Hypothalamus (tissue), 51 donors: ENCODE data around the gene LTA4H.

Experiments used
- DNase-seq, 51 donors: peaks; one replicate each; lab custom pipeline; 2025; lab: John Stamatoyannopoulos, UW

LTA4H gene

DNA sequence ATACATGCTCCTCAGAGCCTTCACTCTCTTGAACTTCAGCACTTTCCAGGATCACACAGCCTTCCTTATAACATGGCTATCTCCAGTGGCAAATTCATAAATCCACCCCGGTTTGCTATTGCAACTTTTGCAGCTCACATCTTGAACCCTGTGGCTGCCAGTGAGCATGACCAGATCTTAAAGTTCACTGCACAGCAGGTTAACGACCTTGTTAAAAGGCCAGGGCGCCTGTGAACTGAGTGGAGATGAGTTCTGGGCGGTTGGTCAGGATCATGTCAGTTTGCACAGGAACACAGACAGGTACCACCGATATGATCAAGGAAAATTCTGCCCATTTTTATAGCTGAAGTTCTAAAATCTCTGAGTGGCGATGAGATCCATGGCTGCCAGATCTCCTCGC is 24.7 kb upstream of the LTA4H start:
- no peak for DNase-seq

DNA sequence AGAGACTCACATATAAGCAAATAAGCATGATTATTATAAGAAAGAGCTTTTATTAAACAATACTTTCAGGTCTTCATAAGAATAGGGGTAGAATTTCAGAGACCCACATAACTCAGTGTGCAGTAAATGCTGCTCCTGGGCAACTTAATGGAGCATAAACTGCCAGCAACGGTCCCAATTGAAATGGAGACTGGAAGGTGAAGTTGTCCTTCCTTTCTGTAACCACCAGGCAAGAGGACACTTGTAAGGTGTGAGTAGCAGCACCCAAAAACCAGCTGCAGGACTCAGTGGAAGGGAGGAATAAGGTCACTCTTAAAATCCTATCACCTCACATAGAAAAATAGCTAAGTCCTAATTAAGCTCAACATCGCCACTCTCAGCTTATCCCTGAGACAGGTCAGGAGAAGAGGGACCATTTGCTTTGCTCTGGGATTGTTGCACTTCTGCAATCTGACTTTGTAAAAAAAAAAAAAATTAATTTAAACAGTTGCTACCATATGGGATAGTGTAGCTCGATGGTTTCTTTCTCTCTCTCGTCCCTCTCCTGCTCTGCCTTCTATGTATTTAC is 22.7 kb upstream of the LTA4H start:
- DNase-seq, result no peak

DNA sequence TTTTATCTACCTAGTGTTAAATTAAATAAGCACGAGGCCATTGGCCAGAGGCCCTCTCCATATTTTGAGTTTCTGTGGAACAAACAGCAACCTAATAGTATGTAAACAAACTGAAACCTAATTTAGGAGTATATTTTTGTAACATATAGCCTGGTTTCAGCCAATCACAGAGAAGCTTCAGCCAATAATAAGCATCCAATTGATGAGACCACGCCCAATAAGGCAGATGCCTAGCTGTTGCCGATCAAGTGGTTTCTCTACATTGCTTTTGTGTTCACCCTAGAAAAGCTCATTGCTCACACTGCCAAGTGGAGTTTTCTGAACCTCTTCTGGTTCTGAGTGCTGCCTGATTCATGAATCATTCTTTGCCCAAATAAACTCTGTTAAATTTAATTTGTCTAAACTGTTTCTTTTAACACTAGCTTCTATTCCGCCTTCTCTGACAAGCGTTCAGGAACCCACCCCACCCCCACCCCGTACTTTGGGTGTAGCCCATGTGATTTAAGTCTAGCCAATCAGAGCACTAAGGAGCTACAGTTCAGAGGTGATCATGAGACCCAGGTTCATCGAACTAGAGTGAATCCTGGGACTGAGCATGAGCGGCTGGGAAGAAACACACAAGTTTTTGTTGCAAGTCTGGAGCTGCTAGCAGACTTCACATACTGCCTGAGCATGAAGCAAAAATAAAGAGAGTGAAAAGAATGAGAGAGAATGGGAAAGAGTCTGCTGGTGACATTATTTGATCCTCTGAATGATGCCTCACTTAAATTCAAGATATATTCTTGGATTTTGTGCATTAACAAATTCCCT is 21.5 kb upstream of the LTA4H start:
- no peak for DNase-seq

DNA sequence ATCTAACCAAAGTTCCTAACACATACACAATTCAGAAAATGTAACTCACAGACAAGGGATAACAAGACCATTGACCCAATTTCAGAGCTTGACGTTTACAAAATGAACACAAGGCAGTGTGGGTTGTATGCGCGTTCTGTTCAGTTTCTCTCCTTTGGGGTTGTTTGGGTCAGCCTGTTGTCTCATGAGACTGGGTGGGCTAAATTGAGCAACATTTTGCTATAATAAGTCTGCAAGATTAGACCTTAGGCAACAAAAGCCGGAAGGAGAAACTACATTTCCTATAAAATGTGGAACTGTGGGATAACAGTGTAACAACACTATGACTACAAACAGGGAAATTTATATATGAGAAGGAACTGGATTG is 18.8 kb upstream of the LTA4H start:
- DNase-seq, result no peak

DNA sequence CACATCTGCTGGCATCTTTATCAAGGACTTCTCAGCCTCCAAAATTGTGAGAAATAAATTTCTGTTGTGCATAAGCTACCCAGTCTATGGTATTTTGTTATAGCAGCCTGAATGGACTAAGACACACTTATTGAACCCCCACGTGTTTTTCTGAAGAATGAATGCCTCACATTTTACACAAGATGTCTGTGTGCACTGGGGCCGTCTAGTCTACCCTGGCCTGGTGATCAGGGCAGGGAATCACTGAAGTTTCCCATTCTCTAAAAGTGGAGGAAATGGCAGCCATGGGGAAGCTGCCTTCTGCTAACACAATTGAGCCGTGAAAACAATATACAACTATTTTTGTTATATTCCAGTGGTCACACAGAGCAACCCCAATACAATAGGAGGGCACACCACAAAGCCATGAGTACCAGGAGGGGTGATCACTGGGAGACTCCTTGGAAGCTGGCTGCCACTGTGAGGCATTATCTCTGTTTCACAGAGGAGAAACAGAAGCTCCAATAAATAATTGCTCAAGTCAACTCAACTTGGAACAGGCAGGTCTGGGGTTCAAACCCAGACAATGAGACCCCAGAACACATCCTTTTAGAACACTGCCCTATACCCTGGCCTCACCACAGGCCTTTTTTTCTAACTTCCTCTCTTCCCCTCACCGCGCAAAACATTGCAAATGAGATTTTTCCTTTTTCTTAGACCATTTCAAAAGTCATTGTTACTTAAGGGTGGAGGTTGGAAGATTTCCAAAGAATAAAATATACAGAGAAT is 18.3 kb upstream of the LTA4H start:
- DNase-seq, result no peak

DNA sequence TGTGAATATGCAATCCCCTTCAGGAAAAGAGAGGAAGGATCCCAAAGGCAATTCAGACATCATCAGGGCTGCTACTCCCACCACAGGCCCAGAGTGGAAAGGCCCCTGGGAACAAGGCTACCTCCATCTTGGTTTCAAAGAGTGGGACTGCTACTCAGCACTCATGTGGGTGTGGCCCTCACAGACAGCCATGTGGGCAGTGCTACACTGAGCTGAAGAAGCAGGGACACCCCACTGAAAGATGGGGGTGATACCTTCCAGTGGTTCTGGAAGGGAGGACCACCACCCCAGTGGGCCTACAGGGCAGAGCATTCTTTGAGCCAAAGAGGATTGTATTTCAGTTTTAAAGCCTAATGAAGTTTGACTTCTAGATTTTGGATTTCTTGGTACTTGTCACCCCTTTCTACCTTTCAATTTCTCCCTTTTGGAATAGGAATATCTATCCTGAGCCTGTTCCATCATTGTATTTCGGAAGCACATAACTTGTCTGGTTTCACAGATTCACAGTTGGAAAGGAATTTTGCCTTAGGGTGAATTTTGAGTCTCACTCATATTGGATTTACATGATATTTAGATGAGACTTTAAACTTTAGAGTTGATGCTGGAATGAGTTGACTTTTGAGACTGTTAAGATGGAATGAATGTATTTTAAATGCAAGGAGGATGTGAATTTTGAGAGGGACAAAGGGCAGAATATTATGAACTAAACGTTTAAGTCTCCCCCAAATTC is 16.5 kb upstream of the LTA4H start:
- no peak for DNase-seq

DNA sequence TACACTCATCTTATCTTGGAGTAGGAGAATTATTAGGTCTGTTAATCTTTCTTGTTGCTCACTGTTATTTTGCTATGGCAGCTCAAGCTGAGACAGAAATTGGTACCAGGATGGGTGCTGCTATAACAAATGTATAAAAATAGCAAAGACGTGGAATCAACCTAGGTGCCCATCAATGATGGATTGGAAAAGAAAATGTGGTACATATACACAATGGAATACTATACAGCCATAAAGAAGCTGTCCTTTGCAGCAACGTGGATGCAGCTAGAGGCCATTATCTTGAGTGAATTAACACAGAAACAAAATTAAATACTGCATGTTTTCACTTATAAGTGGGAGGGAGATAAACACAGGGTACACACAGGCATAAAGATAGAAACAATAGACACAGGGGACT is 14.8 kb upstream of the LTA4H start:
- DNase-seq, result no peak

DNA sequence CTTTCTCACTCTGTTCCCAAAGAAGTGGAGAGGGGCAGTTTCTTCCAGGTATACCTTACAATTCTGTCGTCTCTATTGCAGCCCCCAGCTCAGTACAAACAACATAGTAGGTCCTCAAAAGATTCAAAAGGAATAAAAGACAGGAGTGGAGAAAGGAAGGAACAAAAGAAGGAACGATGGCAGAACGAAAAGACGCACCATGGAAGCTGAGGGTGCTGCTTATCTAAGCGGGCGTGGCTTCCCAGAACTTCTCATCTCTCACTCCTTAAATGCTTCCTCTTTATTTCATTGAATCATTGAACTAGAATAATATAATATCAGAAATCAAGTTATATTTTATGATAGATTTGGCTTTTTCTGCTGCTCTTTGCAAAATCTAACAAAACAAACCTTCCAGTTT is 13.7 kb upstream of the LTA4H start:
- DNase-seq, result no peak

DNA sequence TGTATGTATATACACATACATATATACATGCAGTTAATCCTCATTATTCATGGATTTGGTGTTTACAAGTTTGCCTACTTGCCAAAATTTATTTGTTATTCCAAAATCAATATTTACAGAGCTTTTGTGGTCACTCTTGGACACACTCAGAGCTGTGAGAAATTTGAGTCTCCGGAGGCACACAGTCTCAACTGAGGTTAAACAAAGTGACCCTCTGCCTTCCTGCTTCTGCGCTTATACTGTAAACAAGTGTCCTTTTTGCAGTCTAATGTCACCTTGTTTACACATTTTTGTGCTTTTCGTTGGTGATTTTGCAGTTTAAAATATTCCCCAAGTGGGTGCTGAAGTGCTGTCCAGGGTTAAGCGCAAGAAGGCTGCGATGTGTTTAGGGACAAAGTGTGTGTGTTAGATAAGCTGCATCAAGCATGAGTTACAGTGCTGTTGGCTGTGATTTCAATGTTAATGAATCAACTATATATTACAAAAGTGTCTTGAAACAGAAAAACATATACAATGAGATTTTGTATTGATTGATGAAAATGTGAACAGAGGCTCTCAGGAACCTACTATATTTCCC is 13.1 kb upstream of the LTA4H start:
- DNase-seq, result no peak

DNA sequence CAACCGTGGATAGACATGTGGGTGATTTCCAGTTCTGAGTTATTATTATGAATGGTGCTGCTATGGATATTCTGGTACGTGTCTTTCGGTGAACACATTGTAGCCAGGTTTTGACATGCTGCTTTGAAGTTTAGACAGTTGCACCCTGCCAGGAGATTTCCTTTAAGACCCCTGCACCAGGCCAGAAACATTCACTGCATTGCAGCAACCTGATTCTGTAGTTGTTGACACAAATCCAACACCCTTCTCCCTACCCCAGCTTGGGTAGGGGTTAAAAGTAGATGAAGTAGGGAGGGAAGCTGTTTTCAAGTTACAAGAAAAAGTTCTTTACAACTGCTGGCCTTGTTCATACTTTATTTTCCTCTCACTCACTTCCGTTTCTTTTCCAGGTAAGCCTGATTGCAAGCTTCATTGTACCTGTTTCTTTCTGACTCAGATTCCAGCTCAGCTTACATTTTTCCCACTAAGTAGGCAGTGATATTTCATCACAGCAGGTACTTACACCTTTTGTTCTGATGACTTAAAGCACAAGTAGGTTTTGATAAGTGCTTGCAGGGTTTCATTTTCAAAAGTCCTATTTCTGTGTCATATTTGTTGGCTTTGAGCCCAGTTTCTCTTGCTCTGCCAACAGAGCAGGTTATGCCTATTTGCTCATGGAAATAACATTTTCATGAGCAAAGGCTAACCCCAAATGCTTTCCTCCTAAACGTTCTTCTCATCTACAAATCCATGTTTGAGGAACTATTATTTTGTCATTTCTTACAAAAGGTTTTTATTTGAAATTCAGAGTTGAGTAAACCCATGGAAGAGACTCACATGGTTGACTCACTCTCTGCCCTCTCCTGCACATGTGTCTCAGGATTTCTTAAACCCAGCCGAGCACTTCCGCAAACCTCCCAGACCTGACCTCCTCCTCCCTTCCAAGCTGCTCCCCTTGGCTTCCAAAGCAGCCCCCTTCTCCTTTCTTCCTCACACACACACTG is 12.1 kb upstream of the LTA4H start:
- DNase-seq, result peak in 3 of 51 donors; percentile 4 to 49 (median 10)

DNA sequence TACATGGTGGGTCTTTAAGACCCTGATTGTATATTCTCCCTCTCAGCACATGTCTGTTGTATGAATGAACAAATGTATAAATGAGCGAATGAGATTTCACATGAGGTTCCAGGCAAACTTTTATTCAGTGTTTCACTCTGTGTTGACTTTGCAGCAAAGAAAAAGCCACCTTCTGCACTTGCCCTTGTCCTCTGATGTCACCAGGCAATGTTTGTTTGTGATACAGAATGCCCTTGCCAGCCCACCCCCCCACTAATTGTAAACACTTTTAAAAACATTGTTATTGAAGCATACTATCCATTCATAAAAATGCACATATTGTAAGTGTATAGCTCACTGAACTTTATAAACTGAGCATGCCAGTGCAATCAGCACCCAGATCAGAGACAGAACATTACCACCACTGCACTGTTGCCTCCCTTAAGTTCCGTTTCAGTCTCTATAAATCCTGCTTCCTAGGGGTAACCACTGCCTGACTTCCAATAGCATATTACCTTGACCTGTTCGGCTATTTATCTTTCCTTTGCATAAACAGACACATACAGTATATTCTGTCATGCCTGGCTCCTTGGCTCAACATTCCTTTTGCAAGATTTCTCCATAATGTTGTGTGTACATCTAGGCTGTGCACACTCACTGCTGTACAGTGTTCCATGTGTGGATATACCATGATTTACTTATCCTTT is 11.3 kb upstream of the LTA4H start:
- DNase-seq, result no peak

DNA sequence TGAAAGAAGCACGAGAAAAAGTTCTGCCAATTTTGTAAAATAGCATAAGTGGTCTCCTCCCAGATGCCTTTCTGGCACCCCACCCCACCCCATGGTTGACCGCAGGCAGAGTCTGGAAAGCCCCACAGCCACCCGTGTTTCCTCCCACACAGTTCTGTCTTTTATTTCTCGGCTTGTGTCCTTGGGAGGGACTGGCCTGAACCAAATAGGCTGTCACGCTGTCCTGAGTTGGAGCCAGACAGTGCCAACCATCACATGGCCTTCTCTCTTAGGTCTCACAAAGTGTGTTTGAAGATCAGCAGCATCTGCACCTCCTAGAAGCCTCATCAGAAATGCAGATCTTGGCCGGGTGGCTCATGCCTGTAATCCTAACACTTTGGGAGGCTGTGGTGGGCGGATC is 10.2 kb upstream of the LTA4H start:
- DNase-seq, result no peak

DNA sequence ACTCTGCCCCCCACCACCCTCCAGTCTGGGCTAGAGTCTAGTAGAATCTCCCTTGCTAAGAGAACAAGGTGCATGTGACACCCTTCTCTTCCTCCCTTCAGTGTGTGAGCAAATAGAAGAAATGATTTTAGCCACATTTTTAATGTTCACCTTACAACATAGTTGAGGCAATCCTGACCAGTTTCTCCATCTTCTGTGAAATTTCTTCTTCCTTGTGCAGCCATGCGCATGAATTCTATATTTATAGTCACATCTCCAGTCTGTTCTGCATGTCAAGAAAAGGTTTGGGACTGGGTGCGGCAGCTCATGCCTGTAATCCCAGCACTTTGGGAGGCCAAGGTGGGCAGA is 9.5 kb upstream of the LTA4H start:
- no peak for DNase-seq

DNA sequence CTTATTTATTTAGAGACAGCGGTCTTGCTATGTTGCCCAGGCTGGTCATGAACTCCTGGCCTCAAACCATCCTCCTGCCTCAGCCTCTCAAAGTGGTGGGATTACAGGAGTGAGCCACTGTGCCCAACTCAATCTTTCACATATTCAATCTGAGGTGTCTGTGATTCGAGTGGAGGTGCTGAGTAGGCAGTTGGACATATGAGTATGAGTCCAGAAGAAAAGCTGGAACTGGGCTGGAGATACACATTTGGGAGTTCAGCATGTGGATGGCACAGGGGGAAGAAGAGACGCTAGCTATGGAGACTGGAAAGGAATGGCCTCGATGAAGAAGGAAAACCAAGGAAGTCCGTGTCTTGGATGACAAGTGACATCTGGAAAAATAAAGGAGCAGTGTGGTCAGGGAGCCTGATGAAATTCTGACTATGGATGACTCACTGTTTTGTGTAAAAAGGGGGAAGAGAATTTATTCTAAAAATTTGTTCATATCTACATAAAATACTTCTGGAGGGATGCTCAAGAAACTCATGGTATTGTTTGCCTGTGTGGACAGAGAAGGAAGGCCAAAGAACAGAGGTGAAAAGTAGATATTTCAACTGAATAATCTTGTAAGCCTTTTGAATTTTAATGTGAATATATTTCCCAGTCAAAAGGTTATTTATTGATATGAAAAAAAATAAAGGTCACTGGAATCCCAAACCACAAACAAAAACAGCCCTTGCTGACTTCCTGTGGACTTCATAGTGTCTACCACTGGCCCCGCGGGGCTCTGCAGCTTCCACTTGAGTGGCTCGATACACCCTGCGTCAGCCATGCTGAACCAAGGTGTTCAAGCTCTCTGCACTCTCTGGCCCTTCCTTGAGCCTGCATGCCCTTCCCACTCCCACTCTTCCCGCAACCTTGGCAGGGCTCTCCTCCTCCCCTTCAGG is 8.9 kb upstream of the LTA4H start:
- DNase-seq, result no peak

DNA sequence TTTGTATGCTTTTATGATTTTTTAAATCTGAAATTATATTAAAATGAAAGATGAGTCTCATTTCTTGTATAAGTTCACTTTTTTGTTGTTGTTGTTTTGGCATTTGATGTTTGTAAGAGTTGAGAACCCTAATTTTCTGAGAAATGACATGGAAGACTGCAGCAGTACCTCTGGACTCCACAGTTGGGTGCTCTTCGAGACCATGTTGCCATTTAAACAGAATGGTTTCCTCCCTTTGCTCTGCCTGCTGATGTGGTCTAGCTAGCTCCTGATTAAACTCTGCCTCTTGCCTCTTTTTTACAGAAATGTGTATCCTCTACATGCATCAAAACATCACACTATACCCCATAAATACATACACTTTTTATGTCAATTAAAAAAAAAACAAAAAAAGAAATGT is 5.8 kb upstream of the LTA4H start:
- no peak for DNase-seq

DNA sequence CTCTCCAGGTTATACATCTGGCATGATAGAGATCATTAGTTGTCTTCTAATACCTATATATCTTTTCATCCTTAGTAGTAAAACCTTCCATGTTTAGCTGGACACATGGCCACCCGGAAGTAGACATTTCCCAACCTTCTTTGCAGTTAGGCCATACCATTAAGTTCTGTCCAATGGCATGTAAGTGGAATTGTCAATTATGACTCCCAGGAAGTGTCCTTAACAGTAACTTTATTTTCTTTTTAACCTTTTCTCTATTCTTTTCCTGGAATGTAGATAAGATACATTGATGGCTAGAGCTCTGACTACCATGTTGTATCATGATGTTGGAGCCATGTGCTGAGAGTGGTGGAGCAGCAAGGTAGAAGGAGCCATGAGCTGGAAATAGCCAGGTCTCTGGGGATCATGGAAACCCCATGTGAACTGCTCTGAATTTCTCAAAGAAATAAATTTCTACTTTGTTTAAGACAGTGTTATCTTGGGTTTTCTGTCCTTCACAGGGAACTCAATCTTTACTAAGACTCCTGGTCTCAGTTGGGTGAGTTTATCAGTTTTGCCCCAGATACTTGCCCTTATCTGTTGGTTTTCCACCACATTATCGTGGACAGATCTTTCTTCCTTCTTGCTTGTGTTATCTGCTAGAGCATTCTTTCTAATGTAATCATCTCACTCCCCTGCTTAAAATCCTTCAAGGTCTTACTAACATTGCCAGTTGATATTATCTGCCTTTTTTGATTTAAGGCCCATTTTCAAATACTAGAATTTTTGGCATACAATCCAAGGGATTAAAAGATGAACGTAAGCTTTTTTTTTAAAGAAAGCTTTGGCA is 5.1 kb upstream of the LTA4H start:
- DNase-seq, result no peak

DNA sequence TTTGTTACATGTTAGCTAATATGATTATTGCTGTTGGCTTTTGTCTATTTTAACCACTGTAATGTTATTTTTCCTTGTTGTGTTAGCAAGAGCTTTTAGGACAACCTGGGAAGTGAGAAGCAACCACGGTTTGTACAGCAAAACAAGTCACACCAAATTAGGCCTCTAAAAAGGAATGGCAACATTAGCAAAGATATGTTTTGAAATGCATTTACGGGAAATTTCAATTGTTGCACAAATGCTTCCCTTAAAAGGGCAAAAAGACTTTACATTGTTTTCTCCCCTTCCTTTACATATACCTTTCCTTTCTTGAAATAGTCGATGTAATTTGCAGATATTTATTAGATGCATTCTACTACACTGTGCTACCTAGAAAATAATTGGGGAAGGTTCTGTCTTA is 4.1 kb upstream of the LTA4H start:
- no peak for DNase-seq
